T-helper 9 cell (primary cell): ENCODE data around the gene MFSD6.
"Not testable (repeated sequence)": the region's sequence is repeated elsewhere in the genome, so short reads cannot be mapped to it uniquely, and the experiment has no call there.

ENCODE experiments used
- DNase-seq: peaks from one replicate; pipeline ENCODE4 v3.0.0-alpha.2; 2020

The MFSD6 gene

DNA sequence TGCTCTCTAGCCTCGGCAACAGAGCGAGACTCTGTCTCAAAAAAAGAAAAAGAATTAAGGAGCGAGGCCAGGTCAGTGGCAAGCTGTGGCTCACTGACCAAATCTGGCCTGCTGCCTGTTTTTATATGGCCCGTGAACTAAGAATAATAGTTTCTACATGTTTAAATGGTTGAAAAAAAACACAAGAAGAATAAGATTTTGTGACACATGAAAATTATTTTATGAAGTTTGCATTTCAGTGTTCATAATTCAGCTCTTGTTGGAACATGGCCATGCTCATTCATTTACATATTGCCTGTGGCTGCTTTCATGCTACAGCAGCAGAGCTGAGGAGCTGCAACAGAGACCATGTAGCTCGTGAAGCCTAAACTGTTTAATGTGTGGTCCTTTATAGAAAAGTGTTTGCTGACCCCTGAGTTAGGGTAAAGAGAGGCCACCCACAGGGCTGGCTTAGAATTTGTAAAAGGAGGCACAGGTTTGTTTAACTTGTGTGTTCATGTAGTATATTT, 59.5 kb downstream of the MFSD6 start:
- DNase-seq = no peak

DNA sequence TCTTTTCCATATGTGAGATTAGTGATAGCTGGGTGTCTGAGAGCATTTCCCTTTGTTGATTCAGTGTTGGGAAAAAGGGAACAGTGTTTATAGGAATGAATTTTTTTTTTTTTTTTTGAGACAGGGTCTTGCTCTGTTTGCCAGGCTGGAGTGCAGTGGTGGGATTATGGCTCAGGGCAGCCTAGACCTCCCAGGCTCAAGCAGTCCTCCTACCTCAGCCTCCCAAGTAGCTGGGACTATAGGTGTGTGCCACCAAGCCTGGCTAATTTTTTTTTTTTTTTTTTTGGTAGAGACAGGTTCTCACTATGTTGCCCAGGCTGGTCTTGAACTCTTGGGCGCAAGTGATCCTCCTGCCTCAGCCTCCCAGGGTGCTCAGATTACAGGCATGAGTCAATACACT, 60.2 kb downstream of the MFSD6 start:
- DNase-seq = not testable (repeated sequence)

DNA sequence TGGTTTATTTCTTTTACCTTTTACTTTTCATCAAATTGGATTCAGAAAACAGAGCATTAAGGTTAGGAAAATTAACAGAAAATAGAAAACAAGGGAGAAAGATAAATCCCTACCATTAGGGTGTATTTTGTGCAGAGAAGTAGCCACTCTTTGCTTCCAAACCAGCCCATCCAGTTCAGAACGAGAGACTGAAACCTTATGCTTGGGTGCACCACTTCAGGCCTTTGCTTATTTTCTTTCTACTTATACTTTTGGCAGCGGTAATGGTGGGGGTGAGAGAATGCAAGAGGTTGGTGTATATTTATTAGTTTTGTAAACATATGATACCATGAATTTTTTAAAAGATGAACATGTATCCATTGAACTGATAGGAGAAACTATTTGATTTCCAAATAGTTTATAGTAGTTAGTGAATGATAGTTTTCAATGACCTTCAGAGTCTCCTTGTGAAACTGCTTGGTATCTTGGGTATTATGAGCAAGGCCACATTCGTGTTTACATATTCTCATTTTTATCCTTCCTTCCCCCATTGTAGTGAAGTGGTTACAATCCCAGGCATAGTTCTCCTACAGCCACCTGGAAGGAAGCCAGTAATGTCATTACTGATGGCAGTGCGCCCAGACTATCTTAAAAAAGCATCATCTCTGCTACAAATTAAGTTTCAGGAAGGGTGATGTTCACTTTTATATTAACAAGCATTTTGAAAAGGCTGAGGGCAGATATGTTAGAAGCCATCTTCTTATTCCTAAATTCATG, 60.8 kb downstream of the MFSD6 start:
- DNase-seq = no peak

DNA sequence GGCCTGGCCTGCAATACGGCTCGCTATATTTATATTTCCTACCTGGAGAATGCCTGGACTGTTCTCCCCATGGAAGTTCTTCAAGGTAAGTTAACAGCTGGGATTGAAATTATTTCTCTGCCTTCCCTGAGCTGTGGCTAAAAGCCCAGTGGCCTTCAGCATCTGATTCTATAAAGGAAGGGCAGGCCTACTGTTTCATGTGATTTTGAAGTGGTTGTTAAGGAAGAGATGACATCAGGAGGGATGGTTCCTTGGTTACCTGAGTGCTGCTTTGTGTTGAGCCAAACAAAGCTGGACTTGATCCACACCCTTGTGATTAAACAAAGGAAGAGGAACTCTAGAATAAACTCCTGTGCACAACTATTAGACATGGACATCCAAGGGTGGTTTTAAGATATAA, 61.6 kb downstream of the MFSD6 start:
- DNase-seq = no peak

DNA sequence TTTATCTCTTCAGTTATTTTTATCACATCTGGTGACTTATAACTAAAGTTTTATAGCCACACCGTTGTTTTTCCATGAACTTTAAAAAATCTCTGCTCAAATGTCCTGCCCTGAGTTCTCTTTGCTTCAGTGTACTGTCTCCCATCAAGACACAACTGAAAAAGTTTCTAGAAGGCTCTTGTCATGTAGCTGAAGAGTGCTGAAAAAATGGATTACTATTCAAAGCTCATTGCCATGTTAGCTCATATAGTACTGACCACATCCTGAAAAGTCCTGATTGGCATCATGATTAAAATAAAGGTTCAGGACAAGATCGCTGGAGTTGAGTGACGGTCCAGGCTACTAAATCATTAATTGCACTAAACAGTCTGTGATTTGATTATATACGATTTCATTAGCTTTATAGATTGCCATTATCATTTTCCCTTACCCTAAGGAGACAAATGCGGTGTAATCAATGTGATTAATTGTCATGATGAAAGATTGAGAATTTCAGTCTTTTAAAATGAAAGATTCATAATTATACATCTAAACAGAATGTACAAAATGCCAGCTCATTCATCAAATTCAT, 62.2 kb downstream of the MFSD6 start:
- no peak for DNase-seq

DNA sequence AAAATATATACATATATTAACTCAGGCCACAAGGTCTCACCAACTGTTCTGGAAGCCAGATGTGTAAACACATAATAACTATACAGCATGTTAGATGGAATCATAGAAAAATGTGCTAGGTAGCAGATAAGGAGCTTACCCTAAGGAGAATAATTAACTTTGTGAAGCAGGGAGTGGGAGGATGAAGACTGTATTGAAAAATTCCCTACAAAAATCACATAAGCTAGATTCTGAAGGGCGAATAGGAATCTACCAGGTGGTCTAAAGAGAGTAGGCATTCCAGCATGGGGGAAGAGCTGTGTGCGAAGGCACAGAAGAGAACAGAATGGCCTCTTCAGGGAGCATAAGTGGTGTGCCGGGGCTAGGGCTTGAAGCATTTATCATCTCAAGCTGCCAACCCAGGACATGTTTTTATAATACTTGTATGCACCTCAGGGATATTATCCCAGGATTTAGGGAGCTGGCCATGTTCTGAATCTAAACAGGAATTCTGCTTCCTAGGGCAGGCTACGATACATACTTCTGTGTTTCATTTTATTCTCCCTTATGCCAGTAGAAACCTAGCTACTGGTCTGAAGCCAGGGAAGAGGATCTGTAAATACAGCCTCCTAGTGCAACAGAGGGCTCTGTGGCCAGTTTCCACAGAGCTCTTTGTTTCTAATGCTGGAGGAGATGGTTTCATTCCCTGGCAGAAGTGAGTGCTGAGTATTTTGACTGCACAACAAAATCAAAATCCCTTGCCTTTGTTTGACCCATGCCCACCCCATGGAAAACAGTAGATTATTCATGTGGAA, 69.7 kb downstream of the MFSD6 start:
- DNase-seq = no peak

DNA sequence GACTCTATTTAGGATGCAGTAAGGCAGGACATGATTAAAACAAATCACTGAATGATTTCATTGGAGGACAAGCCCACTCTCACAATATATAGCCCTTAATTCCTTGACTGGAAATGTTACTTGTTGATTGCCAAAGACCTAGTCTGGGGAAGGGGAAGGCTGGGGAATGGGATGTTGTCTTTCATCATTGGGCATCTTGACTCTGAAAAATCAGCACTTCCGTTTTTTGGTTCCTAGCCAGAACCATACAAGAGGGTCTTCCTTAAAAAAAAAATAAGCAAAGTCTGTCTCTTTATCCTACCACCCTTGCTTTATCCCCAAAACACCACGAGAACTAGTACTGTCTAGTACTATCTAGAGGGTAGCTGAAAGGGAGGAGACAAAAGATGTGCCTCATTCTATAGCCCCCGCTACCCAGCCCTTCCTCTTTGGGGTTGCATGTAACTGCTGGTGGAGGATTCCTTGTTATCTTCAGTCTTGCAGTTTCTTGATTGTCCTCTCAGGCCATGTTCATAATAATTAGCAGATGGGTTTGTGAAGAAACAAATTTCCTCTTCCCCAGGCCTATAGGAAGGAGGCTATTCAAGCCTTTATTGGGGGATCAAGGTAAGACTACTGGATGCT, 70.5 kb downstream of the MFSD6 start:
- DNase-seq = no peak

DNA sequence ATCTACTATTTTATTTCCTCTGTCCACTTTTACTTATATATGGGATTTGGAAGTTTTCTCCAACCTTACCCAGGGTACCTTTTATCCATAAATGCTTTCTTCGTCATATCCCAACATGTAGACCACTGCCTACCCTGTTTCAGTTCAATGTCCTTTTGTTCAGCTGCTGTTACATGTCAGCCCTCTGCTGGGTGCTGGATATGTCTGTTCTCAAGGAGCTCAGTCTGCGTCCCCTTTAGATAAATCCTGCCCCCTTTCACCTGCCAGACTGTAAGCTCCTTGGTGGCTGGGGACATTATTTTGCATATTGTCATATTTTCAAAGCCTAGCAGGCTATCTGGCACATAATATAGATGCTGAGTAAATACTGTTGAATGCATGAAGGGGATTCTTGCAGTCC, 73.2 kb downstream of the MFSD6 start:
- DNase-seq = no peak

DNA sequence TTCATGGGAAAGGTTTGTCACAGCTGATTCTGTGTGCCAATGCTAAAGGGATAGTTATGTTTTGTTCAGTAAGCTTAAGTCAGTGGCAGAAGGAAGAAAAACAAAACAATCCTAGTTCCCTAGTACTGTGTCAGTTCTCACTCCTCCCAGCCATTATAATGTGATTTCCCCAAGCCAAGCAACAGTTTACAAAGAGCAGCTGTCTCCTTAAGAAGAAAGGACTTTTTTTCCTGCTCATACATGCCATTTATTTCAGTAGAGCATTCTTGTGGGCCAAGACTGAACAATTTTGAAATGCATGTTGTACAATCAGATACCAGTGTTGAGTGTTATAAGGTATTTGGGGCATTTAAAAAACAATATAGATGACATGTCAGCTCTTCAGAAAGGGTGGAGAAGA, 74.3 kb downstream of the MFSD6 start:
- no peak for DNase-seq

DNA sequence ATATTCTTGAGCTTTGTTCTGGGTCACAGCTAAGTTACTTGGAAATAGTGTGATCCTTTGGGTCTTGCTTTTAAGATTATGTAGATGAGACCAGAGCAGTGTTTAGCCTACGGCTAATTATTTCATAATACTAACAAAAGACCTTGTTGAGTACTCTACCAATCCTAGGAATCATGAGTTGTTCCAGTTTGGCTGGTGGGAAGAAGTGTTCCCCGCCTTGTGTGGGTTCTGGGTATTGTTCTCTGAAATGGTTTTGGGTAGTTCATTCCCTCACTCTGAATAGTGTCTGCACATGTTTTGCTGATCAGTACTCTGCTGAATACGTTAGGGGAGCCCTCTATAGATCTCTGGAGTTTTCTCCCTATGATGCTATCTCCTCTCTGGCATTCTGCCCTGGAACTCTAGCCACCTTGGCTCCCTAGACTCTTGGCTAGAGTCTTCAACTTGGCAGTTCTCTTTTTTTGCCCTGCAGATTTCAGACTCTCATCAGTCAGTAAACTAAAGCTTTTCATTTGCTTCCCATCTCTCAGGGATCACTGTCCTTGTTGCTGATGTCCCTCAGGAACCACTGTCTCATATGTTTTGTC, 78.0 kb downstream of the MFSD6 start:
- DNase-seq = no peak

DNA sequence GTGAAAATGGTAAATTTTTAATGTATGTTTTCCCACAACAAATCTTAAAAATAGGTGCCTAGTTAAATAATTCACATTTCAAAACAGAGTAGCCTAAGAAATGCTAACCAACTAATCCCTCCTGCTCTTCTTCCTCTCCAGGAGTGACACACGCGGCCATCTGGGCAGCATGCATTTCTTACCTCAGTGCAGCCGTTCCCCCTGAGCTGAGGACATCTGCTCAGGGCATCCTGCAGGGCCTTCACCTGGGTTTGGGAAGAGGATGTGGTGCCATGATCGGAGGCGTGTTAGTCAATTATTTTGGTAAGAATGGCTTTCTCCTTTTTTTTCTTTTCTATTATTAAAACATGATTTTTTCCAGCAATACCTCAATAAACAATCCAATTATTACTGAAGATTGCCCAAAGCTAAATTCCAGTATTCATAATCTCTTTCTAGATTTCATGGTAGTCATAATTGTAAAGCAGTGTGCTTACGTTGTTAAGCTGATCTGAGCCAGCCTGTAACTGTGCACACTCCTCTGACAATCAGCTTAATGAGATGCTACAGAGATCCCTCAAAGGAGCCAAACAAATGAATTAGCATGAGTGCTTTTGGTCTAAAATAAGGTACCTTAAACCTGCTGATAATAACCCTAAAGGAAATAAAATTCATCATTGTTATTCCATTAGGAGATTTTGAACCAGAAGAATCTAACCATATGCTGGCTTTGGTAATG, 80.5 kb downstream of the MFSD6 start:
- no peak for DNase-seq

DNA sequence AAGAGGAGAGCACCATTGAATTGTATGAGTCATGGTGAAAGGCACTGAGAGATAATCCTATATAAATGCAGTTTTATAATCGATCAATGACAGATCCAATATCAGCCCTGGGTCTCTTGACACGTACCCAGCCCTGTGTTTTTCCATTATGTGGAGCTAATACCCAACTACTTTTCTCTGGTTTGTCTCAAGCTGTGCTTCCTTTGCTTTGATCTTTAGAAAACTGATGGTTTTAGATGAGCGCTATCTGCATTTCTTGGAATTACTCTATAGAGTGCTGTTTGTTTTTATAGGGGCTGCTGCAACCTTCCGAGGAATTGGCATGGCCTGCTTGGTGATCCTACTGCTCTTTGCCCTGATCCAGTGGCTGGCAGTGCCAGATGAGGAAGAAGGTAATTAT, 81.3 kb downstream of the MFSD6 start:
- no peak for DNase-seq

DNA sequence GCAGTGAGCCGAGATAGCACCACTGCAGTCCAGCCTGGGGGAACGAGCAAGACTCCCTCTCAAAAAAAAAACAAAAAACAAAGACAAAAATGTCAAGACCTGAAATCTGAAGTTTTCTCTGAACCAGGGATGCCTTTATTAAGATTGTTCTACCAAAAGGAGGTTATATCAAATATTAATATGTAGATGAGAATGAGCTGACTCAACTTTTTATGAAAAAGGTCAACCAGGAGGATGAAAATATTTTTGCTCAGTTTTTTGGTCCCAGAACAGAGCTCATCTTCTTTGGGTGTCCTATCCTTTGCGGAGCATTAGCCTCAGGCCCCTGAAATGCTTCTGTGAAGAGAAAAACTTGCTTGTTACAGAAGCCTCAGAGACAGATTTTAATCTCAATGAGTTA, 82.3 kb downstream of the MFSD6 start:
- DNase-seq = no peak

DNA sequence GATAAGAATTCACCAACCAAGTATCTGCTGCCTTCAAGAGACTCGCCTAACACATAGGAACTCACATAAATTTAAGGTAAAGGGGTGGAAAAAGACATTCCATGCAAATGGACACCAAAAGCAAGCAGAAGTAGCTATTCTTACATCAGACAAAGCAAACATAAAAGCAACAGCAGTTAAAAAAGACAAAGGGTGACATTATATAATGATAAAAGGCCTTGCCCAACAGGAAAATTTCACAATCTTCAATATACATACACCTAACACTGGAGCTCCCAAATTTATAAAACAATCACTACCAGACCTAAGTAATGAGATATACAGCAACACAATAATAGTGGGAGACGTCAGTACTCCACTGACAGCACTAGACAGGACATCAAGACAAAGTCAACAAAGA, 84.9 kb downstream of the MFSD6 start:
- no peak for DNase-seq

DNA sequence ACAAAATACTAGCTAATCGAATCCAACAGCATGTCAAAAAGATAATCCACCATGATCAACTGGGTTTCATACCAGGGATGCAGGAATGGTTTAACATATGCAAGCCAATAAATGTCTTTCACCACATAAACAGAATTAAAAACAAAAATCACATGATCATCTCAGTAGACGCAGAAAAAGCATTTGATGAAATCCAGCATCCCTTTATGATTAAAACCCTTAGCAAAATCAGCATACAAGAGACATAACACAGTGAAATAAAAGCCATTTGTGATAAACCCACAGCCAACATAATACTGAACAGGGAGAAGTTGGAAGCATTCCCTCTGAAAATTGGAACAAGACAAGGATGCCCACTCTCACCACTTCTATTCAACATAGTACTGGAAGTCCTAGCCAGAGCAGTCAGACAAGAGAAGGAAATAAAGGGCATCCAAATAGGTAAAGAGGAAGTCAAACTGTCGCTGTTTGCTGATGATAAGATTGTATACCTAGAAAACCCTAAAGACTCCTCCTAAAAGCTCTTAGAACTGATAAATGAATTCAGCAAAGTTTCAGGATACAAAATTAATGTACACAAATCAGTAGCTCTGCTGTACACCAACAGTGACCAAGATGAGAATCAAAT, 86.6 kb downstream of the MFSD6 start:
- DNase-seq = not testable (repeated sequence)

DNA sequence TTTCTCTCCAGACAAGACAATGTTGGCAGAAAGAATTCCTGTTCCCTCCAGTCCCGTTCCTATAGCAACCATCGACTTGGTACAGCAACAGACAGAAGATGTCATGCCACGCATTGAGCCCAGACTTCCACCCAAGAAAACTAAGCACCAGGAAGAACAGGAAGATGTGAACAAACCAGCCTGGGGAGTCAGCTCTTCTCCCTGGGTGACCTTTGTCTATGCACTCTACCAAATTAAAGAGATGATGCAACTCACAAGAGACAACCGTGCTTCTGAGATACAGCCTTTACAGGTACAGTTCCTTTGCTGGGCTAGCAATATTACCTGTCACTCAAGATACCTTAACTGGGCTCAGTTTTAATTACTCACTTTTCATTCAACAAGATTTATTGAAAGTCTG, 89.3 kb downstream of the MFSD6 start:
- DNase-seq = no peak

DNA sequence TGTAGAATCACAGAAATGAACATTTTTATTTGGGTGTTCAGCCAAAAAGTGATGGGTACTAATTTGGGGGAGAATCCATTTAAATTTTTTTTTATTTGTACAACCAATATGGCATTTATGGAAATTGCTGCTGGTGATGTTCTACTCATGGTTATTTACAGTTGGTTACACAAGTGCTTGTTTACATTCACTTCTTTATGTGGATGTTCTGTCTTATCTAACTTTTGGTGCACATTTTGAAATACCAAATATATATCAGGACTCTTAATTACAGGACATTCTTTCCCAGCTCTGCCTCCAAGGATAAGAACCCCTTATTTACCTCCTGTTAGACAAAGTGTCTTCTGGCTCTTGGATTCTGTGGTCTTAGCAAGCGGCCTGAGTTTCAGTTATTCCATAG, 91.1 kb downstream of the MFSD6 start:
- no peak for DNase-seq

DNA sequence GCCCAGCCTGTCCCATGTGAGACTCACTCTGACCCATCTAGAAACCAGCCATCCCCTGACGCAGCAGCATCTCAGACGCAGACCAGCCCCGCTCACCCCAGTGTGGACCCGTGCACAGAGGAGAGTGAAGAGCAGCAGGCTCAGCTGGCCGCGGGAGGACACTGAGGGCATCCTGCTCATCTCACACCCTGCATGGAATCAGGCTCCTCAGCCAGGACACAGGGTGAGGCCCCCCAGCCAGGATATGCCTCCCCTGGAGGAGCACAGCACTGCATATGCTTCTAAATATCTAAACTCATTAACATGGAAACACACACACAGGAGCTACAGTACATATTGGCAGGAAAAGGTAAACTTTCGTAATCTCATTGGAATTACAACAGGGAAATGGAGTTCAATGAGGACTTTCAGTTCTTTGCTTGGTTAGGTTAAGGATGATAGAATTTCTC, 91.9 kb downstream of the MFSD6 start:
- no peak for DNase-seq

DNA sequence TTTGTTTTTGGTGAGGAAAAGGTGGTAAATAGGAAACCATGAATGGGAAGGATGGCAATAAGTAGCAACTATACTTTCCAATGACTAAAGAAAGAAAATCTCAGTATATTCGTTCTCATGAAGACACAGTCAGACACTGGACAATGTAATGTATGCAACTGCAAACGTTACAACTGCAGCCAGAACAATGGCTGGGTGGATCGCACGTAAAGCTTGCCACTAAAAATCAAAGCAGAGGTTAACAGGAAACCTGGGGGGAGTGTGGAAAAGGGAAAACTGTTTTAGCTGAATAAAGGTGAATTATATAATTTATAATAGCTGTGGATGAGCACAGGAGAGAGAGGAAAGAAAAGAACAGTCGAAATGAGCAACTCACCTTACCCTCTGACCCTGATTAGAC, 93.1 kb downstream of the MFSD6 start:
- no peak for DNase-seq

DNA sequence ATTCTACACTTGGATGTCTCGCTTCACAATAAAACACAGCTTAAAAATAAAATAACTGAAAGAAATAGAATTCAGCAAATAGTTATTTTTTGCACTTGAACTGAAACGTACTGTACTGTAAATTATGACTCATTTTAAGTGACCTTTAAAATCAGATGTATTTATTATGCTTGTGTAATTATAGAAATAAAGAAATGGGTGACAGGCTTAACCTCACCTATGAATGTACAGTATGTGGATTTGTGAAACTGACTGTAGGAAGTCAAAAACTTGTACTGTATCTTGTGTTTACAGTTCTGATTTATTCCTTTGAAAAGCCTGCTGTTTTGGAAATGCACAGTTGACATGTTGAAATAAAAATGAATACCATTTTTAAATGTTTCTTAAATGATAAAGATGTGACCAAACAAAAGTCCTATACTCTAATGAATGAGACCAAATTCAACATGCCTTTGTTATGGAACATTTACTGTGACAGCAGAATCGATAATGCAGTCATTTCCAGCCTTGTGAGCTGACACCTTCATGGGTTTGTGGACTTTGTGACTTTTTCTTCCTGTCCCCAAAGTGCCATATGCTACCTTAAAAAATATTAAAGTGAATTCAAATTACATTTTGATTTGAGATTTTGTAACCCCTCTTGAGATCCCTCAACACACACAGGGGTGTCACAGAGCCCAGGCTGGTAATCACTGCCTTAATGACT, 93.7 kb downstream of the MFSD6 start:
- no peak for DNase-seq

DNA sequence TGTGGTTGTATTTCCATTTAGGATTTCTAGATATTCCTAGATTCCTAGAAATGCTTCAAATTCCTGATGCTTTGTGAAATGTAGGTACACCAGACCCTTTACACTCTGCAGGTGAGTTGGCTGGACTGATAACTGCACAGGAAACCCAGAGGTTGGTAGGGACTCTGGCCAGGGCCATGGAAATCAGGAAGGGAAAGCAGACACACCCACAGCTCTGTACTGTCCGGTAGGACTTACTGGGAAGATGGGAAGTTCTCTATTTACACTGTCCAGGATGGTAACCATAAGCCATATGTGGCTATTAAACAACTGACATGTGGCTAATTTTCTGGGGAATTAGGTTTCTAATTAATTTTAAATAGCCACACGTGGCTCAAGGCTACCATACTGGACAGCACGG, 94.9 kb downstream of the MFSD6 start:
- no peak for DNase-seq
